GM12872 (cell line): ENCODE measurements around the gene GALNT1.

ENCODE experiments used
- CTCF ChIP-seq: IDR thresholded peaks from 3 replicates; pipeline ENCODE4 v1.5.1; 2011; ENCODE audit warnings: low read depth, mild to moderate bottlenecking, low read length, moderate library complexity; ENCODE audit not compliant: insufficient read depth

GALNT1 gene

GRCh38 chr18:35746826-35747339 lies 165.3 kb downstream of the GALNT1 start:
- no peak for TF ChIP-seq CTCF

GRCh38 chr18:35747894-35748472 lies 166.4 kb downstream of the GALNT1 start:
- TF ChIP-seq CTCF, result no peak

DNA sequence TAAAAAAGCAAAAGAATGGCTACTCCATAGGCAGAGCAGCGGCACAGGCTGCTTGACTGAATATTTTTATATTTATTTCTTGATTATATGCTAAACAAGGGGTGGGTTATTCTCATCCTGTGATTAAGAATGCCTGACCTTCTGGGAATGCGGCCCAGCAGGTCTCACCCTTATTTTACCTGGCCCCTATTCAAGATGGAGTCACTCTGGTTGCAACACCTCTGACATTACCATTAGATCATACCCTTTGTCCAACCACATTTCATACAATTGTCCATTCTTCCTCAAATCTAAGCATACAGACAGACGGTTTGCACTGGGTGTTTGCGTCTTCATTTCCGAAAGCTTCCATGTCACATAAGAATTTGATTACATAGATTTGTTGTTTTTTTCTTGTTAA lies 168.2 kb downstream of the GALNT1 start:
- TF ChIP-seq CTCF, result no peak

DNA sequence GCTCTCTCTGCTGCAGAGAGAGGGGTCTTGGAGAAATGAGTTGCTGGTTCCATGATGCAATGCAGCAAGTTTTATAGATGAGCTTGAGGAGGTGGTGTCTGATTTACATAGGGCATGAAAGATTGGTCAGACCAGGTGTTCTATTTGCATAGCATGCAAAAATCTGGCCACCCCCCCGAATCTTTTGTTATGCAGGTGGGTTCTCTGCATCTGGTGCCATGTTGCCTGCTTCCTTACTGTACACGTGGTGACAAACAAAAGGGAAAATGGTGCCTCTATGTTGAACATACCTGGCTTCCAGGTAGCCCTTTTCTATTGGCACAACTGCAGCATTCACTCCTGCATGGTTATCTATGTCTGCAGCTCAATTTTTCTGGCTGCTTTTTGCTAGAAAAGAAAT lies 169.4 kb downstream of the GALNT1 start:
- TF ChIP-seq CTCF, result no peak

DNA sequence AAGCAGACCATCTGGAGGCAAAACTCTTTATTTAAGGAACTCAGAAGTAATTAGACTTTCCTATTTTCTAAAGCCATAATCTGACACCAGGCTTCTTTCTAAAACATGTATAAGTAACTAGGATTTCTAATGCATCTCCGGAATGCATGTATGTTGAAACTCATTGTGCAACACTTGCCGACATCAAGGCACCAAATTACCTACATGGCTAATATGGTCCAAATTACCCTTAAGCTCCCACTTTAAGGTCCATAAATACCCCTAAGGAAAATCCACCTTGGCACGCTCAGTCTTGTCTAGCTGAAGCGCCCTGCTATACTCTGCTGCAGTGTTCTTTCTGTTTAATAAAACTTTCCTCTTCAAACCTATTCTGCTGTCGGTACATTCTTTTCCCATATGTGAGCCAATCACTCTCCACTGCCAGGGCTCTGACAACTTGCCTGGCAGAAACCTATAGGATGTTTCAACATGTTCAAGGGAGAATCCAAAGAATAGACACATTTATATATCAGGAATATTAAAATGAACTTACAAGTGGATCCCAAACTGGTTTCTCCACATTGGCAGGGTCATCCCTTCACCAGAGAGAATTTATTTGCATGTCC lies 171.9 kb downstream of the GALNT1 start:
- TF ChIP-seq CTCF, result no peak

DNA sequence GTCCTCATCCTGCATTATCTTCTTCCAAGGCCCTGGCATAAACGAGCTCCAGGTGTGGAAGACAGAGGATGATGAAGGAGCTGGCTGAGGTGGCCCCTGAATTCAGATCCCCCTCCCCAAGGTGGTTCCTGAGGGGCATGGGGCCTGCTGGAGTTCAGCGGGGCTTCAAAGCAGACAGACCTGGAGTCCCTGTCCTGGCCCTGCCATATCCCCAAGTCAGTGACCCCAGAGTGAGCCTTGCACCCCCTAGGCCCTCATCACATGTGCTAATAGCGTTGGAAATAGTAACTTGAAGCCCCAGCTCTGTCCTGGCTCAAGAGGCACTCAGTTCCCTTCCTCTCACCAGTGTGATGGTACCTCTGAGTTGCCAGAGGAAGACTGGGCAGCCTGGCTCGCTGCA lies 172.9 kb downstream of the GALNT1 start:
- no peak for TF ChIP-seq CTCF

- no peak for TF ChIP-seq CTCF
Measured at GRCh38 chr18:35755369-35755768, 173.8 kb downstream of the GALNT1 start.
